D721Med (cell line): ENCODE data around the gene GLCCI1.
A peak's percentile ranks its signal among the peaks of the same experiment; 100 is the strongest.

Experiments used
- DNase-seq: peaks from one replicate; pipeline ENCODE4 v3.0.0; 2011; ENCODE audit warnings: low spot score; ENCODE audit not compliant: insufficient read length
- FAIRE-seq: peaks from 2 replicates; lab custom pipeline; 2011; peaks lifted over from hg19 to GRCh38; lab: Jason Lieb, UNC
- CTCF ChIP-seq: IDR thresholded peaks from 2 replicates; pipeline ENCODE4 v1.5.1; 2012; ENCODE audit warnings: mild to moderate bottlenecking, control low read depth; ENCODE audit not compliant: insufficient read depth; ENCODE audit errors: missing control alignments

GLCCI1 gene

GRCh38 chr7:7943951-7944350 is 24.6 kb upstream of the GLCCI1 start:
- FAIRE-seq (no peak), DNase-seq (no peak)
- no peak for TF ChIP-seq CTCF

GRCh38 chr7:7944619-7945282 is 23.8 kb upstream of the GLCCI1 start:
- no peak for DNase-seq
- no peak for FAIRE-seq
- no peak for TF ChIP-seq CTCF

DNA sequence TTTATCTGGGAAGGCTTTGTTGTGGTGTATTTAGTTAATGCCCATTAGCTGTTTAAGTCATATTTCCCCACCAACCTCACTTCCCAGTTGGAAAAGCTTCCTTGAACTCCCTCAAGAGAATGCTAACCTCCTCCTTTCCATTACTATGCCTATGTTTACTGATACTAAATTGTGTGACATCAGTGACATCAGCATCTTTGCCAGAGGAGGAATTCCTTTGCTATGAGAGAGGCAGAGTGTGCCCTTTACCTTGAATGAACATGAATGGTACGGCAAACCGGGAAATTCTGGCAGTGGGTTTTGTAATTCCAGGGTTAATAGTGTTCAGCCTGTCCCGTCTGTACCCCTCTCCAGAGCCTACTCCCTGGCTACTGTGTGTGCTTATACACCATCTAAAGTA is 22.1 kb upstream of the GLCCI1 start:
- FAIRE-seq (no peak), DNase-seq (no peak)
- no peak for TF ChIP-seq CTCF

DNA sequence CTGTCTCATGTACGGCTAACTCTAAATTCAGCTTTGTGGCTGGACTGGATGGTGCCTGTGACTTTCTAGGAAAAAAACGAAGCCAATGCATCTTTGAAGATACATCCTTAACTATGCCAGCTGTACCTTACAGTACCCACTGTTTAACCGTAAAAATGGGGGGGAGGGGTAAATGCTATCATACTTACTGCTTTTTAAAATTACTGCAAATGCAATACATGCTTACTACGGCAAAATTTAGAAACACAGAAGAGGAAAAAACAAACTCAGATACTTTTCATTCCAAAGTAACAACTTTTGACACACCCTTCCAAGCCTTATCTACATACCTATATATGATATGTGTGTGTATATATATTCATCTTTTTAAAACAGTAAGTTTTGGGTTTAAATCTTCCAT is 20.4 kb upstream of the GLCCI1 start:
- FAIRE-seq (no peak), DNase-seq (no peak)
- no peak for TF ChIP-seq CTCF

- FAIRE-seq = no peak
- DNase-seq = no peak
- no peak for TF ChIP-seq CTCF
Measured at GRCh38 chr7:7953806-7954205, 14.8 kb upstream of the GLCCI1 start.

DNA sequence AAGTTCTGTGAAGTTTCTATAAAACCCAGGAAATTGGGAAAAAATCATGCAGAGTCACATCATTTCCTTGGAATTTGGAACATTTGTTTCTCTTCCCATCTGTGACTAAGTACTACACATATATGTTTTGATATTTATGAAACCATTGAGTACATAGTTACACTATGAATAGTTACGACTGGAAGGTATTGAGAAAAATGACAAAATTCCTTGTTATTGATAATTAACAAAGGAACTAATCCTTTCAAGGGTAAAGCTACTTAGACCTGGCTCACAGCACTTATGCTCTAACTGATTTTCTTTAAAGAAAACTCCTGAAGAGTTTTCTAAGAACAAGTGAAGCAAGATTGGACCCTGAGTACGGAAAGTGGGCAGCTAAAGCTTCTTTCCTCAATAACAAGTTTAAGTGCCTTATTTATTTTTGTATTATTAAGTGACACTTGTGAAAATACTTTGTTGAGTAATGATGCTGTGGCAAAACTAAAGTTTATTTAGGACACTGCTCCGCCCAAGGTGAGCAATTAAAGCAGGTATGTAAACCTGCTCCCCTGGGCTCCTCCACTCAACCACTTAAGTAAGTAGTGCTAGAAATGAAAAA is 12.0 kb upstream of the GLCCI1 start:
- FAIRE-seq = peak; percentile 25
- no peak for TF ChIP-seq CTCF
- DNase-seq = no peak

- no peak for FAIRE-seq
- no peak for DNase-seq
- no peak for TF ChIP-seq CTCF
Measured at GRCh38 chr7:7957513-7957912, 11.1 kb upstream of the GLCCI1 start.
